ENCODE data around the gene PGAP2. TPM values are rescaled to one million over a fixed set of nuclear protein-coding genes. Genes with fewer than 3 reads are reported as not detected.

PGAP2 gene
- polyA plus RNA-seq, 2 donors, result 34.0 to 36.9 TPM

DNA sequence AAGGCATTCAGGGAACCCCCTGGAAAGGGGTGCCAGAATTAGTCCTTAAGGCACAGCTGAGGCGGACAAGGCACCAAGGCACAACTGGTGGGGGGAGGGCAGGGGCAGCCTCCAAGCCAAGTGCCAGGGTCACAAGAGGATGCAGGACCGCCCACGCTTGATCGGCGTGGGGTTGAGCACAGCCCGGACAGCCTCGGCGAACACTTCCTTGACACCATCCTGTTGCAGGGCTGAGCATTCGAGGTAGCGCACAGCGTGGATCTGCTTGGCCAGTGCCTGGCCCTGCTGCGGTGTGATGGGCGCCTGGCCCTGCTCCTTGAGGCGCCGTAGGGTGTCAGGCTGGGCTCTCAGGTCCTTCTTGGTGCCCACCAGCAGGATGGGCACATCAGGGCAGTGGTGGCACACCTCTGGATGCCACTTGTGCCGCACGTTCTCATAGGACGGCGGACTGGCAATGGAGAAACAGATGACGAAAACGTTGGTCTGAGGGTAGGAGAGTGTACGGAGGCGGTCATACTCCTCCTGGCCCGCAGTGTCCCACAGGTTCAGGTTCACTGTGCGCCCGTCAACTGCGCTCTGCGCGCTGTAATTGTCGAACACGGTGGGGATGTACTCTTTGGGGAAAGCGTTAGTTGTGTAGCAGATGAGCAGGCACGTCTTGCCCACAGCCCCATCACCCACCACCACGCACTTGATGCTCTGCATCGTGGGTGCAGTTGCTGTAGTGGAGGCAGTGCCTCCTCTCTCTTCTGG, 19.2 kb downstream of the PGAP2 start:
- Histone ChIP-seq H3K4me3 (ENCODE audit: low read depth in 1 of 2, low read length in 2 of 2) (no peak overlapping the region), H3K27me3 (ENCODE audit: control insufficient read depth in 1 of 2, insufficient read depth in 2 of 2, low read length in 2 of 2) (no peaks in the 10 kb centered on the region), H3K9me3 (ENCODE audit: control insufficient read depth in 2 of 2, insufficient read depth in 1 of 2, low read depth in 1 of 2, low read length in 1 of 2) (peaks cover 0 to 3% of the 10 kb centered on the region in 2 donors), H3K27ac (ENCODE audit: low read depth in 2 of 2, low read length in 1 of 2) (no peak overlapping the region), H3K36me3 (ENCODE audit: control insufficient read depth in 2 of 2, insufficient read depth in 2 of 2, low read length in 1 of 2) (peaks cover 6 to 36% of the 10 kb centered on the region in 2 donors), H3K4me1 (ENCODE audit: control insufficient read depth in 2 of 2, insufficient read depth in 2 of 2, low read length in 1 of 2) (peaks cover 5 to 9% of the 10 kb centered on the region in 2 donors)
- 92% methylated on average over 33 to 35 of the region's 35 CpGs for WGBS, 2 donors

GRCh38 chr11:3830088-3830487, 21.7 kb downstream of the PGAP2 start:
- H3K27me3 ChIP-seq (ENCODE audit: control insufficient read depth in 1 of 2, insufficient read depth in 2 of 2, low read length in 2 of 2), result no peaks in the 10 kb centered on the region
- H3K36me3 ChIP-seq (ENCODE audit: control insufficient read depth in 2 of 2, insufficient read depth in 2 of 2, low read length in 1 of 2), result peaks cover 6 to 33% of the 10 kb centered on the region in 2 donors
- no peak overlapping the region for H3K4me3 ChIP-seq (ENCODE audit: low read depth in 1 of 2, low read length in 2 of 2)
- 87 to 88% methylated on average over 3 of the region's 3 CpGs for WGBS, 2 donors
- no peaks in the 10 kb centered on the region for H3K9me3 ChIP-seq (ENCODE audit: control insufficient read depth in 2 of 2, insufficient read depth in 1 of 2, low read depth in 1 of 2, low read length in 1 of 2)
- H3K4me1 ChIP-seq (ENCODE audit: control insufficient read depth in 2 of 2, insufficient read depth in 2 of 2, low read length in 1 of 2), result peaks cover 5 to 9% of the 10 kb centered on the region in 2 donors
- no peak overlapping the region for H3K27ac ChIP-seq (ENCODE audit: low read depth in 2 of 2, low read length in 1 of 2)

- Histone ChIP-seq H3K9me3 (ENCODE audit: control insufficient read depth in 2 of 2, insufficient read depth in 1 of 2, low read depth in 1 of 2, low read length in 1 of 2) (no peaks in the 10 kb centered on the region), H3K4me1 (ENCODE audit: control insufficient read depth in 2 of 2, insufficient read depth in 2 of 2, low read length in 1 of 2) (peaks cover 5 to 11% of the 10 kb centered on the region in 2 donors), H3K36me3 (ENCODE audit: control insufficient read depth in 2 of 2, insufficient read depth in 2 of 2, low read length in 1 of 2) (peaks cover 6 to 32% of the 10 kb centered on the region in 2 donors), H3K27ac (ENCODE audit: low read depth in 2 of 2, low read length in 1 of 2) (peak overlapping the region in 1 of 2 donors; percentile 26), H3K4me3 (ENCODE audit: low read depth in 1 of 2, low read length in 2 of 2) (no peak overlapping the region), H3K27me3 (ENCODE audit: control insufficient read depth in 1 of 2, insufficient read depth in 2 of 2, low read length in 2 of 2) (no peaks in the 10 kb centered on the region)
- 84 to 87% methylated on average over 1 of the region's 1 CpG for WGBS, 2 donors
Observed at GRCh38 chr11:3830730-3831129, 22.4 kb downstream of the PGAP2 start.

- peaks cover 6 to 27% of the 10 kb centered on the region in 2 donors for H3K36me3 ChIP-seq (ENCODE audit: control insufficient read depth in 2 of 2, insufficient read depth in 2 of 2, low read length in 1 of 2)
- 73 to 76% methylated on average over 12 of the region's 13 CpGs for WGBS, 2 donors
- H3K27ac ChIP-seq (ENCODE audit: low read depth in 2 of 2, low read length in 1 of 2), result peak overlapping the region in 1 of 2 donors; percentile 57
- H3K4me1 ChIP-seq (ENCODE audit: control insufficient read depth in 2 of 2, insufficient read depth in 2 of 2, low read length in 1 of 2), result peaks cover 7 to 13% of the 10 kb centered on the region in 2 donors
- H3K4me3 ChIP-seq (ENCODE audit: low read depth in 1 of 2, low read length in 2 of 2), result no peak overlapping the region
- H3K9me3 ChIP-seq (ENCODE audit: control insufficient read depth in 2 of 2, insufficient read depth in 1 of 2, low read depth in 1 of 2, low read length in 1 of 2), result no peaks in the 10 kb centered on the region
- no peaks in the 10 kb centered on the region for H3K27me3 ChIP-seq (ENCODE audit: control insufficient read depth in 1 of 2, insufficient read depth in 2 of 2, low read length in 2 of 2)
Observed at GRCh38 chr11:3831378-3832239, 23.2 kb downstream of the PGAP2 start.

DNA sequence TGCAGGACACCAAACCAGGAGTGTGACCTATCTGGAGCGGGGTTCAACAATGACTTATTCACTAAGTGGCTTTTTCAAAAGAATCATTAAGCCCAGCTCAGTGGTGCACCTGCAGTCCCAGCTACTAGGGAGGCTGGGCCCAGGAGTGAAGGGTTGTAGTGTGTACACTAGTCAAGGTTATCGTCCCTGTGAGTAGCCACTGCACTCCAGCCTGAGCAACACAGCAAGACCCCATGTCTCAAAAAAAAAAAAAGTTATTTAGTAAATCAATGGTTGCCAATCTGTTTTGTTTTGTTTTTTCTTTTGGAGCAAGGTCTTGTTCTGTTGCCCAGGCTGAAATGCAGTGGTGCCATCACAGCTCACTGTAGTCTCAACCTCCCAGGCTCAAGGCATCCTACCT, 24.5 kb downstream of the PGAP2 start:
- Histone ChIP-seq H3K9me3 (ENCODE audit: control insufficient read depth in 2 of 2, insufficient read depth in 1 of 2, low read depth in 1 of 2, low read length in 1 of 2) (no peaks in the 10 kb centered on the region), H3K27me3 (ENCODE audit: control insufficient read depth in 1 of 2, insufficient read depth in 2 of 2, low read length in 2 of 2) (no peaks in the 10 kb centered on the region), H3K27ac (ENCODE audit: low read depth in 2 of 2, low read length in 1 of 2) (no peak overlapping the region), H3K4me1 (ENCODE audit: control insufficient read depth in 2 of 2, insufficient read depth in 2 of 2, low read length in 1 of 2) (peaks cover 7 to 13% of the 10 kb centered on the region in 2 donors), H3K36me3 (ENCODE audit: control insufficient read depth in 2 of 2, insufficient read depth in 2 of 2, low read length in 1 of 2) (peaks cover 0 to 15% of the 10 kb centered on the region in 2 donors), H3K4me3 (ENCODE audit: low read depth in 1 of 2, low read length in 2 of 2) (no peak overlapping the region)
- 79 to 91% methylated on average over 2 of the region's 2 CpGs for WGBS, 2 donors

GRCh38 chr11:3833449-3833848, 25.1 kb downstream of the PGAP2 start:
- 87 to 90% methylated on average over 2 of the region's 2 CpGs for WGBS, 2 donors
- no peaks in the 10 kb centered on the region for H3K9me3 ChIP-seq (ENCODE audit: control insufficient read depth in 2 of 2, insufficient read depth in 1 of 2, low read depth in 1 of 2, low read length in 1 of 2)
- H3K36me3 ChIP-seq (ENCODE audit: control insufficient read depth in 2 of 2, insufficient read depth in 2 of 2, low read length in 1 of 2), result peaks cover 0 to 12% of the 10 kb centered on the region in 2 donors
- H3K27me3 ChIP-seq (ENCODE audit: control insufficient read depth in 1 of 2, insufficient read depth in 2 of 2, low read length in 2 of 2), result no peaks in the 10 kb centered on the region
- peaks cover 7 to 13% of the 10 kb centered on the region in 2 donors for H3K4me1 ChIP-seq (ENCODE audit: control insufficient read depth in 2 of 2, insufficient read depth in 2 of 2, low read length in 1 of 2)
- no peak overlapping the region for H3K4me3 ChIP-seq (ENCODE audit: low read depth in 1 of 2, low read length in 2 of 2)
- no peak overlapping the region for H3K27ac ChIP-seq (ENCODE audit: low read depth in 2 of 2, low read length in 1 of 2)

GRCh38 chr11:3834349-3834663, 25.9 kb downstream of the PGAP2 start:
- 70 to 80% methylated on average over 4 of the region's 4 CpGs for WGBS, 2 donors
- Histone ChIP-seq H3K9me3 (ENCODE audit: control insufficient read depth in 2 of 2, insufficient read depth in 1 of 2, low read depth in 1 of 2, low read length in 1 of 2) (no peaks in the 10 kb centered on the region), H3K4me3 (ENCODE audit: low read depth in 1 of 2, low read length in 2 of 2) (no peak overlapping the region), H3K27ac (ENCODE audit: low read depth in 2 of 2, low read length in 1 of 2) (peak overlapping the region in 1 of 2 donors; percentile 15), H3K4me1 (ENCODE audit: control insufficient read depth in 2 of 2, insufficient read depth in 2 of 2, low read length in 1 of 2) (peaks cover 7 to 17% of the 10 kb centered on the region in 2 donors), H3K27me3 (ENCODE audit: control insufficient read depth in 1 of 2, insufficient read depth in 2 of 2, low read length in 2 of 2) (no peaks in the 10 kb centered on the region), H3K36me3 (ENCODE audit: control insufficient read depth in 2 of 2, insufficient read depth in 2 of 2, low read length in 1 of 2) (peaks cover 0 to 12% of the 10 kb centered on the region in 2 donors)

DNA sequence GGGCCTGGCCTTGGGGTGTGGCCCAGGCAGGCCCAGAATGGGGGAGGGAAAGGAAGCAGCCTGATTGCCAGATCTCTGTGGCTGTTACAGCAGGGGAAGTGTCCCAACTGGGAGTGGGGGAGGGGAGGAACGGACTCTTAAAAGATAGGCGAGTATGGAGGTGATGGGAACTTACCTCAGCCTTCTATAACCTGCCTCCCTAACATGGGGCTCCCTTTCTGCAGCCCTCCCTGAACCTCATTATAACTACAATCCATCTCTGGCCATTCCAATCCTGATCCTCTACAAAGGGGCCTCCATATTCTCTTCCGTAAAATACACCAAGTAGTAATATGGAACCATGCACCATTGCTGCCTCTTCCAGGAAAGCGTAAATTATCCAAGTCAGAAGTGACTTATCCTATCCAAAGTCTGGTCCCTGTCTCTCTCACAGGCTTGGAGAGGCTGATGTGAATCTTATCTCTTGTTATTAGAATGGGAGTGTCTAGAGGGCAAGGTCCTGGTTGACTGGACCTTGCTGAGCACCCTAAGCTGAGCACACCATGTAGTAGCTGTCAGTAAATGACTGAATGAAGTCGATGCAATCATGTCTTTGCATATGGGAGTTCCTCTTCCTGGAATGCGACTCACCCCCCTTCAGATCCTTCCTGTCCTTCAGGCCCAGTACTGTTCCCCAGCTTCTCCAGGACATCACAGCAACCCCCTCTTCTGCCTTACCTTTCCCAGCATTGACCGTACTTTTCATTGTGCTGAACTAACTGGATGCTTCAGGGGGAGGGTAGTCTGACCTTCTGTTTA, 26.5 kb downstream of the PGAP2 start:
- Histone ChIP-seq H3K4me1 (ENCODE audit: control insufficient read depth in 2 of 2, insufficient read depth in 2 of 2, low read length in 1 of 2) (peaks cover 7 to 22% of the 10 kb centered on the region in 2 donors), H3K27ac (ENCODE audit: low read depth in 2 of 2, low read length in 1 of 2) (peak overlapping the region; percentile 37 to 64), H3K4me3 (ENCODE audit: low read depth in 1 of 2, low read length in 2 of 2) (no peak overlapping the region), H3K27me3 (ENCODE audit: control insufficient read depth in 1 of 2, insufficient read depth in 2 of 2, low read length in 2 of 2) (no peaks in the 10 kb centered on the region), H3K36me3 (ENCODE audit: control insufficient read depth in 2 of 2, insufficient read depth in 2 of 2, low read length in 1 of 2) (peaks cover 0 to 12% of the 10 kb centered on the region in 2 donors), H3K9me3 (ENCODE audit: control insufficient read depth in 2 of 2, insufficient read depth in 1 of 2, low read depth in 1 of 2, low read length in 1 of 2) (no peaks in the 10 kb centered on the region)
- WGBS, 2 donors, result 67 to 75% methylated on average over 7 of the region's 7 CpGs

DNA sequence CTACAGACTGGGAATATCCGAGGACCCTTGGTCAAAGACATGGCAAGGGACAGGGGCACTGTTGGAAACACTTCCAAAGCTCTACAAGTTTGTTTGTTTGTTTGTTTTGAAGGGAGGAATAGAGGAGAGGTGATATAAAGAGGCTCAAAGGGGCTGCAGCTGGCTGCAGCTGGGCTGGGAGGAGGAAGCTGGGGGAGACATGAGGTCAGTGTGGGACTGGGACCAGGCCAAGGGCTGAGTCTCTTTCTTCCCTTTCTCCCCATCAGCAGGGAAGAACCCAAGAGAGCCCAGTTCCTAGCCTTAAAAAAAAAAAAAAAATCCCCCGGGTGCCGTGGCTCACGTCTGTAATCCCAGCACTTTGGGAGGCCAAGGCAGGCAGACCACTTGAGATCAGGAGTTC, 27.4 kb downstream of the PGAP2 start:
- Histone ChIP-seq H3K36me3 (ENCODE audit: control insufficient read depth in 2 of 2, insufficient read depth in 2 of 2, low read length in 1 of 2) (peaks cover 0 to 10% of the 10 kb centered on the region in 2 donors), H3K4me1 (ENCODE audit: control insufficient read depth in 2 of 2, insufficient read depth in 2 of 2, low read length in 1 of 2) (peaks cover 7 to 22% of the 10 kb centered on the region in 2 donors), H3K27me3 (ENCODE audit: control insufficient read depth in 1 of 2, insufficient read depth in 2 of 2, low read length in 2 of 2) (no peaks in the 10 kb centered on the region), H3K9me3 (ENCODE audit: control insufficient read depth in 2 of 2, insufficient read depth in 1 of 2, low read depth in 1 of 2, low read length in 1 of 2) (no peaks in the 10 kb centered on the region), H3K27ac (ENCODE audit: low read depth in 2 of 2, low read length in 1 of 2) (peak overlapping the region in 1 of 2 donors; percentile 64), H3K4me3 (ENCODE audit: low read depth in 1 of 2, low read length in 2 of 2) (no peak overlapping the region)
- 73 to 83% methylated on average over 4 of the region's 4 CpGs for WGBS, 2 donors

Measured in esophagus (tissue), 2 donors.